Measurements from ENCODE around the gene ATF6B.
"Not testable (repeated sequence)": the region's sequence is repeated elsewhere in the genome, so short reads cannot be mapped to it uniquely, and the experiment has no call there.

ATF6B gene

DNA sequence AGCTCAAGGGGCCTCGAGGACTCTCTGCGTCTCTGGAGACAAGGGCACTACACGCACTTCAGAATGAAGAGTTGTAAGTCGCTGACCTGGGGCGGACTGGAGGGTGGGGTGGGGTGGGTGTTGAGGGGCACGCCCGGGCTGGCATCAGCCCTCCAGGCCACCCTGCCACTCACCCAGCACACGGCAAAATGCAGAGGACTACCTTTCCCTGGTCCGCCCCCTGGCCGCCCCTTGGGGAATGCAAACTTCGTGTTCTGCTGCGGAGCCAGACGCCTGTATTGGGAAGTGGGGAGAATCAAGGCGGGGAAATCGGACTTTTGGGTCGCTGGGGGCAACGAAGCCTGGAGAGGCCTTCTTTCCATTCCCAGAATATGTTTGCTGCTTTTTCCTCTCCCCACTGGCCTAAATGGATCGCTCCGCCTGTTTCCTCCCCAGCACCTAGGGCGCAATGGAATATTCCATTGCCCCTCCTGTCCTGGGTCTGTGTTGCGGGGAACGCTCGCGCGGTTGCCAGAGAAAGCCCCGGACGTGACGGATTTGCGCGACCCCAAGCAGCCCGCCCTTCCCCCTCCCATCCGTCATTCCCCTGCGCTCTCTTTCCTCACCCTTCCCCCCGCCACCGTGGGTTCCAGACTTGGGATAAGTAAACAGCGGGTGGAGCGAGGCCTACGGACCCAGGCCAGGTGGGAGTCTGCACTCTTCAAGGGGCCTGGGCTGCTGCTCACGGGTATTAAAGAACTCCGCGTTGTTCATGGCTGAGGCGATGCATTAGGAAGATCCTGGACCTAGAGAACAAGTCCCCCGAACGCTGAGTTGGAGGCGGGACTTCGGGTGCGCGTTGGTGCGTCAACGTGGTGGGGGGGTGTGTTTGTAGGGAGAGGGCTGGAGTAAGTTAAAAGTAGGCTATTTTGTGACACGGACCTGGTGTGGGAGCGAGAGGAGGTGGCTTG is 25.8 kb upstream of the ATF6B start, which contains the start of gene PPT2:
Gene PPT2 (plus strand): TSS at position 578 of the 950 bp plus-strand sequence. CDS start 454 bp downstream, outside the sequence.
- peak; percentile 75 for DNase-seq

DNA sequence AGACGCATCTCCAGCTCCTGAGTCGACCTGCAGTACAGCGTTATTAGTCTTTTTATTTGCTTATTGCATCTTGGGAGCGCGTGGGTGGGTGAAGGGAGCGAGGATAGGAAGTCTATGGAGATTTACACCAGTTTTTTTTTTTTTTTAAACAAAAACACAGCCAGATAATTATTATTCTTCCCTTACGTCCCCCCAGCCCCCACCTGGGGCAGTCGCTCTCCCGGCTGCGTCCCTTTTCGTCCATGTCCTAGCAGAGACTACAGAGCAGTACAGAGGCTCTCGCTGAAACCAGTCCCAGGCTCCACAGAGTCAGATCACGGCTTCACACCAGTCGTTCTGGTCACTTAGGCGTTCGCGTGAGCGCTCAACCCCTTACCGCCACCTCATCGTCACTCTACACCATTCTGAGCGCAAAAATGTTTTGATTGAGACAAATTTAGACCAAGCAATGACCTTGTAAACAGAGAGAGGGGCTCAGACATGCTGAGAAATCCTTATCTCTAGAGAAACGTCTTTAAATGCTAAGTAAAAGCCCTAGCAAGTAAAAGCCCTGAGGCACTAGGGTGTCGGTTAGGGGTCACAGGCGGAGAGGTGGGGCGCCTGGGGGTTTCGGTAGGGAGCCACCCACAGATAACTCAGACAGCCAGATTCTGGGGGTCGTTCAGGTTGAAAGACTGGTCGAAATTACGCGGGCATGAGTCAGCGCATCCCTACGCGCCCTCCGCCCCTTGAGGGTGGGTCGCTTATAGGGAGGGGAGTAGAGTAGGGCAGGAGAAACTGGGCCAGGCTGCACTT is 24.9 kb upstream of the ATF6B start:
- no peak for DNase-seq

DNA sequence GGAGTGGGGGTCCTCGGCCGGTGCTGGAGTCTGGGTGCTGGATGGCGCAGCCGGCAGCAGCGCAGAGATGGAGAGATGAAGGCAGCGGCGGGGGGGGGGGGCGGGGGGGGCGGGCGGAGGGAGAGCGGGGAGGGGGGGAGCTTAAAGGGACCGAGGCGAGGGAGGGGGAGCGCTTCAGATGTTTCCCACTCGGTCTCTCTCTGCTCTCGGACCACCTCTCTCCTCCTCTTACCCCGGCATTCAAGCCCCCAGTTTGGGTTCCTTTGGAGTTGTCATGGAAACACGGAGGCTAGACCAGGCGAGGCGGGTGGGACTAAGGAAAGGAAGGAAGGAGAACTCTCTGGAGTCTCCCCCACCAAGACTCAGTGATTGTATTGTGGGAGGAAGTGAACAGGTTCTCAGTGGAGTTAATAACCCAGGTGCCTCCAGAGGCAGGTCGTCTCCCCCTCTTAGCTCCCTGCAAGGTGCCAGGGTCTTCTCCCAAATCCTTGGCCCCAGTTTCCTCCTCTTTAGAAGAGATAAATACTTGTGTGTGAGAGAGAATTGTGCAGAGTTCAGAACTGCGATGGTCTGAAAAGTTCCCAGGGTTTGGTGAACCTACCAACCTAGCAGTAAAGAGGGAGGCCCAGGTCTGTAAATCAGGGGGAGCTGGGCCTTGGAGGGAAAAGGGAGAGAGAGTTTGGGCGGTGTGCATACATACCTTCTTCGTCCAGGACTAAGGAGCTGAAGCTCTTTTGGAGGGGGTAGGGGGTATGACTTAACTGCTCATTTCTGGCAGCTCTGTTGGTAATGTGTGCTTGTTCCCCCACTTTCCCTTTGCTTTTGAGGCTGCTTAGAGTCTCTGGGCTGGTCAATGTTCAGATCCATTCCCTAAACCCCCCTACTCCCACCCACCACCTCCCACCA is 24.1 kb upstream of the ATF6B start, which contains the start of gene PRRT1:
Gene PRRT1 (minus strand): TSS at position 77 of the 906 bp plus-strand sequence. CDS start 112 bp downstream, outside the sequence.
- DNase-seq, result no peak

GRCh38 chr6:32151181-32151862 is 23.3 kb upstream of the ATF6B start:
- DNase-seq, result no peak

DNA sequence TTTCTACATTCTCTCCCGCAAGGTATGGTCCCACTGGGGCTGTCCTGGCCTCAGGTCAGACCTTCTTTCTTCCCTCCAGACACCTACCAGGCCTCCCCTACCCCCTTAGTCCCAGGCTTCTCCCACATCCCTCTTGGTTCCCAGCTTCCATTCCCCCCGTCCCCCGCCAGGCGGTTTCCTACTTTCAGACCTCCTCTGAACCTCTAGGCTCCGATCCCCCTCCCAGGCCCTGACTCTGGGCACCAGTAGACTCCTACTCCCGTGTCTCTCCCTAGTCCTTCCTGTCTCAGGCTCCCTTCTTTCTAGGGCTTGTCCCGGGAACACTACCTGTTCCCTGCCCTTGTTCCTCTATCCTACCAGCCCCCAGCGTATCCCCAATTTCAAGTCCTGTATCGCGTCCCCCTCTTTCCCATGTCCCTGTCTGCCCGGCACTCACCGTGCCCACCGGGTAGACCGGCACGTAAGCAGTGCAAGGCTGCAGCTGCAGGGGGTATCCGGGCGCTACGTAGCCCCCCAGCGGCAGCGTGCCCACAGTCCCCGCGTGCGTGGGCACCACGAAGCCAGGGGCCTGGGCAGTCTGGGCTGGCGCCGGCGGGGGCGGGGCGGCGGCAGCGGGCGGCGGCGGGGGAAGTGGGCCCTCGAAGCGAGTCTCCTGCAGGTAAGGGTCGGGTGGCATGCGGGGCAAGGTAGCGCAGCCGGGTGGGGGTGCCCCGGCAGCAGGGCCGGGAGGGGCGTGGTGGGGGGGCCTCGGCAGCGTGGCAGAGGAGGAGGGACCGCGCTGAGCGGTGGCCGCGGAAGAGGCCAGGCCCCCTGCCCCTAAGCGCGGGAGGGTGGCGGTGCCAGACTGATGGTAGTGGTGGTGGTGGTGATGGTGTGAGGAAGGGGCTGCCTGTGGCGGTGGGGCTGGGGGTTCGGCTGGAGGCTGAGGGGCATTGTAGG is 22.2 kb upstream of the ATF6B start:
- no peak for DNase-seq

- DNase-seq, result no peak
Measured at GRCh38 chr6:32149092-32149755, 21.2 kb upstream of the ATF6B start.

DNA sequence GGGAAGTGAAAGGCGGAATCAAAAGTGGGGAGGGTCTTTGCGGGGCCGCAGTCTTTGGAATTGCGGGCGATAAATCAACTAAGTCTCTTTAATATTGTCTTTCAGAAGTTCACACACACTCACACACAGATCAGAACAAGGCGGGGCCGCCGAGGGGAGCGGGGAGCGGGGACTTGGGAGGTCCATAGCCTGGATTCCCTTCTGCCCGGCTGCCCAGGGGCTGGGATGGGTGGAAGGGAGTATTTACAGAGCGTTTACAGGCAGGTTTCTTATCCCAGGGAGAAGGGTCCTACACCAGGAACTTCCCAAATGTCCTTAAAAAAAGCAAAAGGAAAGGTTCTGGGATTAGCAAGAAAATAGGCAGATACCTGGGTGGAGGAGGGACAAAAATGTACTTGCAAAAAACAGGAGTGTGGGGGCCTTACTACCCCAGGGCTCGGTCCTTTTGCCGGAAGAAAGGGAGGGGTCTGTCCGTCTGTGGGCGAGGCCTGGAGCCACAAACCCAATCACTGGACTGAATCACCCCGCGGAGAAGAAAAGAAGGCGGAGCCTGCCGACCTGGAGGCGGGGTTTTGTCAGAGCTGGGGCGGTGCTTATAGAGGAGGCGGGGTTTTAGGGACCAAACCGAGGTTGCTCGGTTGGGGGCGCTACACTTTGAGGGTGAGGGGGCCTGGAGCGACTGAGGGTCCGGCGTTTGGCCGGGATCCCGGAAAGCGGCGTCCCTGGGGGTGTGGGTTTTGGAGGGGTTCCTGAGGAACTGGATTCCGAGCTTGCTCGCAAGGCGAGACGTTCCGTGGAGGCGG is 20.4 kb upstream of the ATF6B start:
- no peak for DNase-seq

DNA sequence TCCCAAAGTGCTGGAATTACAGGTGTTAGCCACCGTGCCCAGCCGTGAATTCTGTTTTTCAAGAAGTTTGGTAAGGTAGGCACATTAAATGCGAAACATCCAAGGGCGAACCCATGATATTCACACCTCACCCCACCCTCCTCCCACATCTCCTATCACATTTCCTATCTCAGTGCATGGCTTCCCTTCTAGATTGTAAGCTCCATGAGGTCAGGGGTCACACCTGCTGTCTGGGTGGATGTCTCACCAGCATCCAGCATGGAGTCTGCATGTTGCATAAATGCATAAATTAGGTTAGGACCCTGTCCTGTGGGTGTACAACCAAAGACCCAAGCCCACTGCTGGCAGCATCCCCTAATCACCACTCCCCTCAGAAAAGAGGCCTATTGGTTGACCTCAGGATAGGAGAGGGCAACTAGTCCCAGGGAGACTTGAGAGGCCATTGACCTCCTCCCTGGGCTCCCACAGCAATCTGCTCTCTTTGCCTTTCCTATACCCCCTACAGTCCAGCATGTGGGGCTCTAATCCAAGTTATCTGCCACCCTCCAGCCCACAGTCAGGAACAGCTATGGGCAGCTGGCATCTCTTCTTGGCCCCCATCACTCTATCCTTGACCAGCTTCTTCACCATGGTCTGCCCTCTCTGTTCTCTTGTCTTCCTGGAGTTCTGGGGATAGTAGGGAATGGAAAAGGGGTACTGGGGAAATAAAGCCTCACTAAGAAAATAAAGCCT is 19.5 kb upstream of the ATF6B start:
- DNase-seq, result no peak

DNA sequence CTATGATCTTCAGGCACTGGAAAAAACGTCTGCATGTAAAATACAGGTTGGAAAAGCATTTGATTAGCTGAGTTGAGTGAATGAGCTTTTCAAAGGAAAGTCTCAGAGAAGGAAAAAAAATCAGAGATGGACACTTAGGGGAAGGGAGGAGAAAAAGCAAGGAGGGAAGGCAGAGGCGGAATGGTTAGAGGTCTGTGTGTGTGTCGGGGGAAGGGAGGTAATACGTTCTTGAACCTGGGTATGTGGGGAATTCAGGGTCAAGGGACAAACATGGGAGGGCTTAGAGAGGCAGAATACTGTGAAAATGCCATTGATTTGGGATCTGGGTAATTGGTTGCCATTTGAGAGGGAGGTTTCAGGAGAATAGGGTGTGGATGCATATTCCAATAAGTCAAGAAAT is 18.6 kb upstream of the ATF6B start:
- DNase-seq, result no peak

DNA sequence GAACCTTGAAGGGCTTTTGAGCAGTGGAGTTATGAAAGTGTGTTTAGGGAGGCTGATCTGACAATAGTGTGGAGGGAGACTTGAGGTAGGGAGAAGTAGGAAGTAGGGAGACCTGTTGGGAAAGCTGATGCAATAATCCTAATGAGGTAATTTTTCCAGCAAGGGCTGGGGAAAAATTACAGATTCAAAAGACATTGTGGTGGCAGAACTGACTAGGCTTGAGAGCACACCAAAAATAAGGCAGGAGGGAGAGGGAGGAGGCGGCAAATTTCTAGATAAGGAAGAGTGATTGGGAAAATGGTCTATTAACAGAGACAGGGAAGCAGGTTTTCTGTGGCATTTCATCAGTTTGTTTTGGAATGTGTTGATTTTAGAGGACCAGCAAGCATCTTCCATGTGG is 18.2 kb upstream of the ATF6B start:
- no peak for DNase-seq

GRCh38 chr6:32144238-32144637 is 16.2 kb upstream of the ATF6B start:
- DNase-seq, result not testable (repeated sequence)

DNA sequence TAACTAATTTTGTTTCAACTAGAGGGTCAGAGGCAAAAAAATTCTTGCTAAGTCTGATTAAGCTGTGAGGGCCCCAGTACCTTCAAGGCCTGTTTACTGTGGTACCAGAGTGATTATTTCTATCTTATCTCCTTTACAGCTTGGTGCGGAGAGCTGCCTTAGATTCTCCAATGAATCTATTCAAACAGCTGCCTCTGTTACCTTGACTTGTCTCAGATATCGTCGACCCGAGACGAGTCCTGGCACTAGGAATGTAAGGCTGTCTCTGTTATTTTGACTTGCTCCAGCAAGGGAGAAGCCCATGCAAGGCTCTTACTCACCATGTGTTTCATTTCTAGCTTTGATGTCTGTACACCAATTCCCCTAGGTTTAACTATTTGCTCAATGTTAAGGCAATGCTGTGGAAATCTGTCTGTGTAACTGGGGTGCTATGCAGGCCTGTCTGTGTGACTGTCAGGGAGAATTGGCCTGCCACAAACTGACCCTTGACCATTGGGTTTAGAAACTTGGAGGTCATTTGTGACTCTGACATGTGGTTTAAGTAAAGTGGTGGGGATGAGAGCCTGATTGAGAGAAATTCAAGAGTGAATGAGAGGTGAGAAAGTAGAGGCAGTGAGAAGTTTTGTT is 12.5 kb upstream of the ATF6B start:
- DNase-seq, result no peak

DNA sequence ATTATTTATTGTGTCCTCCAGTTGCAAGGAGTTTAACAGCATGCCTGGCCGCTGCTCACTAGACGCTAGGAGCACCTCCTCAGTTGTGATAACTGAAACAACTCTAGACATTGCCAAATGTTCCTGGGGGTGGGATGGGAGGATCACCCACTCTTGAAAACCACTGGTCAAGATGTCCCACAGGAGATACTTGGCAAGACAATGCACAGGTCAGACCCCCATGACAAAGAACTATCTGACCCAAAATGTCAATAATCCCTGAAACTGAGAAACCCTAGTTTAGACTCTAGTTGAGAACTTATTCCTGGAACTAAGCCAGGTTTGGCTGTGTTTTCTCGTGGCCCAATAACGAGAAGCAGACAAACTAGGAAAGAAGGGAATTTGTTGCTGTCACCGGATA is 11.5 kb upstream of the ATF6B start:
- no peak for DNase-seq

- no peak for DNase-seq
Measured at GRCh38 chr6:32137454-32137853, 9.4 kb upstream of the ATF6B start.

- no peak for DNase-seq
Measured at GRCh38 chr6:32133786-32134185, 5.7 kb upstream of the ATF6B start.

- no peak for DNase-seq
Measured at GRCh38 chr6:32132110-32132509, 4.1 kb upstream of the ATF6B start.

DNA sequence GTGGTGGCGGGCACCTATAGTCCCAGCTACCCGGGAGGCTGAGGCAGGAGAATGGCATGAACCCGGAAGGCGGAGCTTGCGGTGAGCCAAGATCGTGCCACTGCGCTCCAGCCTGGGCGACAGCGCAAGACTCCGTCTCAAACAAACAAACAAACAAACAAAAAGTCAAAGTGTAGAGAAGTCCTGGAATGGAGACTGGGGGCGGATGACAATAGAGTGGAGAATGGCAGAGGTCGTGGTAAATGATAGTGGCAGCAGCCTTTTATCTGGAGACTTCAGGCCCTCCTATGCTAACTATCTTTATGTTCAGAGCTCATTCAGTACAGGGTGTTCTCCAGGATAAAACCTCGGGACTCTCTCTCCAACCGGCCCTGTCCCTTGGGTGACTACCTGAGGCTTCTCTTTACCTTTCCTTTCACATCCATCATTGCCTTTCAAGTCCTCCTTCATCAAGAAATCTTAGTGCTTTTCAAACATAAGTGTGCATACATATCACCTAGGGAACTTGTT is 3.4 kb upstream of the ATF6B start:
- no peak for DNase-seq
